H1 (cell line): ENCODE results near the gene SLC2A4RG.

ENCODE experiments used
- ATF3 ChIP-seq: IDR thresholded peaks from 2 replicates; pipeline ENCODE4 v1.6.1; 2011; ENCODE audit warnings: low read depth, mild to moderate bottlenecking, low read length; ENCODE audit not compliant: insufficient read depth
- BACH1 ChIP-seq: IDR thresholded peaks from 2 replicates; pipeline ENCODE4 v1.6.1; 2012; ENCODE audit warnings: low read length, improper control_type of control experiment
- MAX ChIP-seq: IDR thresholded peaks from 2 replicates; pipeline ENCODE4 v1.6.1; 2012; ENCODE audit warnings: inconsistent platforms
- SRF ChIP-seq: IDR thresholded peaks from 2 replicates; pipeline ENCODE4 v1.6.1; 2011; ENCODE audit warnings: mild to moderate bottlenecking, low read depth, low read length, moderate library complexity
- TF ChIP-seq, protein P1 (sequence below), 3 experiments: IDR thresholded peaks; 1 replicate in 2 of 3; 2 replicates in 1 of 3; pipeline versions ENCODE4 v1.5.1 to v1.6.1; 2011; ENCODE audit warnings: low read length in 3 of 3, mild to moderate bottlenecking in 3 of 3, inconsistent platforms in 2 of 3, low read depth in 1 of 3, moderate library complexity in 1 of 3; ENCODE audit not compliant: insufficient read depth in 1 of 3; ENCODE audit errors: control extremely low read depth in 1 of 3

GRCh38 chr20:63733579-63734081, 5.9 kb upstream of the SLC2A4RG start:
- TF ChIP-seq, protein P1, sequence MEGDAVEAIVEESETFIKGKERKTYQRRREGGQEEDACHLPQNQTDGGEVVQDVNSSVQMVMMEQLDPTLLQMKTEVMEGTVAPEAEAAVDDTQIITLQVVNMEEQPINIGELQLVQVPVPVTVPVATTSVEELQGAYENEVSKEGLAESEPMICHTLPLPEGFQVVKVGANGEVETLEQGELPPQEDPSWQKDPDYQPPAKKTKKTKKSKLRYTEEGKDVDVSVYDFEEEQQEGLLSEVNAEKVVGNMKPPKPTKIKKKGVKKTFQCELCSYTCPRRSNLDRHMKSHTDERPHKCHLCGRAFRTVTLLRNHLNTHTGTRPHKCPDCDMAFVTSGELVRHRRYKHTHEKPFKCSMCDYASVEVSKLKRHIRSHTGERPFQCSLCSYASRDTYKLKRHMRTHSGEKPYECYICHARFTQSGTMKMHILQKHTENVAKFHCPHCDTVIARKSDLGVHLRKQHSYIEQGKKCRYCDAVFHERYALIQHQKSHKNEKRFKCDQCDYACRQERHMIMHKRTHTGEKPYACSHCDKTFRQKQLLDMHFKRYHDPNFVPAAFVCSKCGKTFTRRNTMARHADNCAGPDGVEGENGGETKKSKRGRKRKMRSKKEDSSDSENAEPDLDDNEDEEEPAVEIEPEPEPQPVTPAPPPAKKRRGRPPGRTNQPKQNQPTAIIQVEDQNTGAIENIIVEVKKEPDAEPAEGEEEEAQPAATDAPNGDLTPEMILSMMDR (IDR thresholded peaks at IDR 0.05; ENCODE audit: control extremely low read depth in 1 of 3, insufficient read depth in 1 of 3, low read depth in 1 of 3, low read length in 3 of 3): no peak
- TF ChIP-seq MAX (no peak), BACH1 (no peak), SRF (no peak), ATF3 (no peak)
